GM12892 (cell line): Measurements from ENCODE around the gene PRAMEF5.
"Not testable (repeated sequence)": the region's sequence is repeated elsewhere in the genome, so short reads cannot be mapped to it uniquely, and the experiment has no call there.

Source experiments
- DNase-seq: peaks from one replicate; pipeline ENCODE4 v3.0.0; 2011; ENCODE audit not compliant: insufficient read length
- FAIRE-seq: peaks from 2 replicates; lab custom pipeline; 2011; peaks lifted over from hg19 to GRCh38; lab: Jason Lieb, UNC

PRAMEF5 gene

GRCh38 chr1:13245841-13246553 lies 8.0 kb upstream of the PRAMEF5 start:
- FAIRE-seq, DNase-seq: not testable (repeated sequence)

GRCh38 chr1:13246554-13246871 lies 7.5 kb upstream of the PRAMEF5 start:
- not testable (repeated sequence) for FAIRE-seq, DNase-seq

- DNase-seq = not testable (repeated sequence)
Measured at GRCh38 chr1:13247122-13247521, 6.9 kb upstream of the PRAMEF5 start.

GRCh38 chr1:13265124-13265523 lies 11.1 kb downstream of the PRAMEF5 start:
- not testable (repeated sequence) for DNase-seq, FAIRE-seq

More at GRCh38 chr1:13247122-13247521, 6.9 kb upstream of the PRAMEF5 start:
- not testable (repeated sequence) for FAIRE-seq

DNA sequence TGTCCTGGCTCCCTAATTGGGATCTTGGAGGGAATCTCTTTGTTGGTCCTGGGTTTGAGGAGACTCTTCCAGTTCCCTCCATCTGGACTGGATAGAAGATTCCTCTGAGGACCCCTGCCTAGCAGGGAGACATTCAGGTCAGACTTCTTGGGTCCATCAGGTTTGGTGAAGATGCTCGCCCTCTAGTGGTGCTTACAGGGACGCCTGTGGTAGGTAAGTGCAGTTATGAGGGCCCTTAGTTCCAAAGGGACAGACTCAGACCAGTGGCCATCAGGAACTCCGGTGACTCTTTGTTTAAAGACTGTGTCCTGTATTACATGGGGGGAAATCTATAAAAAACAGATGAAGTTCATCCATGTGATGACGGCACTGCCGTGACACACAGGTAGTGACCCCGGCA lies 23.0 kb downstream of the PRAMEF5 start:
- FAIRE-seq, DNase-seq: not testable (repeated sequence)

GRCh38 chr1:13279617-13280016 lies 25.6 kb downstream of the PRAMEF5 start:
- not testable (repeated sequence) for FAIRE-seq, DNase-seq

- DNase-seq, FAIRE-seq: not testable (repeated sequence)
Measured at GRCh38 chr1:13285037-13285436, 31.0 kb downstream of the PRAMEF5 start, which contains the start of gene PRAMEF8. Gene PRAMEF8, minus strand, starts transcription at chr1:13285137. Its CDS starts 1,046 bp downstream, at chr1:13284091.

DNA sequence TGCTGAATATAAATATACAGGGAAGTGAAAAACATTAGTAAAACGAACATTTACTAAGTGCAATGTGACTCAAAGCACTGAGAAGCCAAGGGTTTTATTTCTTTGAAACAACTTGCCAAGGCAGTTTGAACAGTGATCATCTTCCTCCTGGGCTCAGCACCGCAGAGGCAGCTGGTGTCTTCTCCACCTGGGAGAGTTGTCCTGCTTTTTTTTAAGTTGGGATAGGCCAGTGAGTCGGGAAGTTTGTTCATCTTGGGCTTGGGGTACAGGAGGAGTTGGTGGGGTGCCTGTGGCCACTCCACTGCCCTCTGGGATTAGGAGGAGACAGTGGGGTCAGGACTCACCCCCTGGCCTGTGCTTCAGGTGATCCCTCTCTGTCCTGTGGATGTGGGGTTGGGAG lies 35.0 kb downstream of the PRAMEF5 start:
- not testable (repeated sequence) for FAIRE-seq, DNase-seq

DNA sequence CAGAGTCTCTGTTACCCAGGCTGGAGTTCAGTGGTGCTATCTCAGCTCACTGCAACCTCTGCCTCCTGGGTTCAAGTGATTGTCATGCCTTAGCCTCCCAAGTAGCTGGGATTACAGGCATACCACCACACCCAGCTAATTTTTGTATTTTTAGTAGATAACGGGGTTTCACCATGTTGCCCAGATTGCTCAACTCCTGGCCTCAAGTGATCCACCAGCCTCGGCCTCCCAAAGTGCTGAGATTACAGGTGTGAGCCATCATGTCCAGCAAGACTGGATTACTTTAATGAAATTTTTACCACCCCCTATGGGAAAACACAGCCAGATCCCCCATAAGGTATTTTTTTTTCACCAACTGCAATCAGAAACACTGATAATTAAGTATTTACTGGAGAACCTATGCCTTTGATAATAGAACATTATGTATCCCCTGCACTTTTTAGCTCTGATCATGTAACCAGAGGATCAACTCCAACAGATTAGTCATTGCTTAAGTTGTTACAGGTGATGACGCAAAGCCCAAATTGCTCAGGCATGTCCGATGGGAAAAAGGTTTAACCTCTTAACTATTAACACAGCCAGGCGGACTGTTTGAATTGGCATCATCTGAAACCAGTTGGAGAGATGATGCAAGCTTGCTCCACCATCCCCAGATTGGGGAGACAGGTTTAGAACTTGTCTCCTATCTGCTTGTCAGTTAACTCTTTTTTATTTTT lies 43.4 kb downstream of the PRAMEF5 start:
- not testable (repeated sequence) for FAIRE-seq, DNase-seq

DNA sequence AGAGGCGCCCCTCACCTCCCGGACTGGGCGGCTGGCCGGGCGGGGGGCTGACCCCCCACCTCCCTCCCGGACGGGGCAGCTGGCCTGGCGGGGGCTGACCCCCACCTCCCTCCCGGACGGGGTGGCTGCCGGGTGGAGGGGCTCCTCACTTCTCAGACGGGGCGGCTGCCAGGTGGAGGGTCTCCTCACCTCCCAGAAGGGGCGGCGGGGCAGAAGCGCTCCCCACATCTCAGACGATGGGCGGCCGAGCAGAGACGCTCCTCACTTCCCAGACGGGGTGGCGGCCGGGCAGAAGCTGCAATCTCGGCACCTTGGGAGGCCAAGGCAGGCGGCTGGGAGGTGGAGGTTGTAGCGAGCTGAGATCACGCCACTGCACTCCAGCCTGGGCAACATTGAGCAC lies 44.7 kb downstream of the PRAMEF5 start:
- not testable (repeated sequence) for FAIRE-seq, DNase-seq

- not testable (repeated sequence) for FAIRE-seq, DNase-seq
Measured at GRCh38 chr1:13302197-13302596, 48.2 kb downstream of the PRAMEF5 start.

DNA sequence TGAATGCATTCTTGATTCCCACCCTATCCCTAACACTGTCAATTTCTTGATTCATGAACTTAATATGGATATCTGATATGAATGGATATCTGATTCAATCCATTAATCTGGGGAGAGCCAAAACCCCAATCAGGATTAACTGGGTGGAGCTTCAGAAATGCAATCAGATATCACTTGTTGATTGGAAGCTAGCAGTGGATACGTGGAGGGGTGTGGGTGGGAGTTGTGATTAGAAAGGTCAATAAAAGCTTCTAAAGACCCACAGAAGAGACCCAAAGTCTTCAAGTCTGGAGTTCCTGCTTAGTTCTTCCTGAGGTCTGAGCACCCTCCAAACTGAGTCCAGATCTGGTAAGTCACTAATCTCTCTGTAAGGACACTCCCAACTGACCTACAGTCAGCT lies 49.2 kb downstream of the PRAMEF5 start, which contains the start of gene PRAMEF33:
PRAMEF33 (plus strand) TSS at position 301 of the 400 bp plus-strand sequence. CDS start 2,416 bp downstream, outside the sequence.
- not testable (repeated sequence) for FAIRE-seq

More for the DNA sequence above, 49.2 kb downstream of the PRAMEF5 start, which contains the start of gene PRAMEF33:
- not testable (repeated sequence) for DNase-seq
